Hepatocyte (in vitro differentiated cells): Measurements from ENCODE around the gene NCAM1.

Experiments
- CTCF ChIP-seq: fragments of 200-600 bp; sonication (generic); IDR thresholded peaks from 2 replicates; pipeline ENCODE4 v1.5.1; 2016; ENCODE audit warnings: antibody characterized with exemption, mild to moderate bottlenecking; ENCODE audit not compliant: poor library complexity
- EZH2phosphoT487 ChIP-seq: fragments of 200-600 bp; sonication (generic); IDR thresholded peaks from one replicate; pipeline ENCODE4 v1.6.1; 2018; ENCODE audit warnings: antibody characterized with exemption, mild to moderate bottlenecking, low read depth, moderate library complexity; ENCODE audit not compliant: unreplicated experiment, severe bottlenecking

GRCh38 chr11:113021111-113021510 lies 59.9 kb downstream of the NCAM1 start:
- no peak for TF ChIP-seq EZH2phosphoT487
- no peak for TF ChIP-seq CTCF
